Panc1 (cell line): ENCODE data around the gene RAP1GAP2. TPM values are rescaled to one million over a fixed set of nuclear protein-coding genes. Genes with fewer than 3 reads are reported as not detected.

Experiments used
- ATAC-seq: fragments of 200-7000 bp; cut with Tn5 transposase; 2 replicates; pipeline ENCODE4 v1.9.1; 2020; ENCODE audit warnings: mild to moderate bottlenecking, moderate library complexity
- BruUV-seq: library from RNA; stranded (reverse); fragments of 400-500 nt; replicated peaks from 2 replicates; lab custom pipeline; 2021; lab: Mats Ljungman, UMichigan
- CTCF ChIA-PET: fragments of 300-600 bp; sonication (Branson Sonifier 250); formaldehyde crosslinking; loops from one replicate; lab custom pipeline; 2022; ENCODE audit warnings: antibody characterized with exemption; lab: Charles Lee
- POLR2A ChIA-PET: fragments of 300-600 bp; sonication (Branson Sonifier 250); formaldehyde crosslinking; loops from one replicate; lab custom pipeline; 2022; ENCODE audit warnings: antibody characterized with exemption; lab: Charles Lee
- DNase-seq: peaks from one replicate; pipeline ENCODE4 v3.0.0-alpha.2; 2010; ENCODE audit warnings: low read depth, low spot score
- H3K27ac ChIP-seq: 2 replicates; pipeline ENCODE4 v1.5.1; 2011; ENCODE audit warnings: mild to moderate bottlenecking, low read length, inconsistent platforms
- H3K27me3 ChIP-seq: fragments of 200-500 bp; sonication (Bioruptor generic); 2 replicates; pipeline ENCODE4 v1.6.0; 2014; ENCODE audit warnings: low read length, inconsistent platforms; ENCODE audit not compliant: control insufficient read depth, insufficient read depth
- H3K36me3 ChIP-seq: fragments of 200-500 bp; sonication (Bioruptor generic); 2 replicates; pipeline ENCODE4 v1.5.1; 2014; ENCODE audit warnings: inconsistent platforms, mild to moderate bottlenecking, low read length, moderate library complexity; ENCODE audit not compliant: control insufficient read depth, insufficient read depth
- H3K4me1 ChIP-seq: 2 replicates; pipeline ENCODE4 v1.5.1; 2011; ENCODE audit warnings: inconsistent platforms, mild to moderate bottlenecking, low read length, moderate library complexity; ENCODE audit not compliant: control insufficient read depth, insufficient read depth
- H3K4me3 ChIP-seq, 2 experiments: 2 replicates each; pipeline ENCODE4 v1.5.1; 2011 to 2012; ENCODE audit warnings: low read depth in 2 of 2, low read length in 2 of 2, mild to moderate bottlenecking in 2 of 2, inconsistent platforms in 1 of 2, moderate library complexity in 1 of 2
- H3K9me3 ChIP-seq: fragments of 200-500 bp; sonication (Bioruptor generic); 2 replicates; pipeline ENCODE4 v1.5.1; 2014; ENCODE audit warnings: low read depth, mild to moderate bottlenecking, inconsistent platforms, low read length, moderate library complexity; ENCODE audit not compliant: control insufficient read depth, insufficient read depth
- CTCF ChIP-seq: fragments of 450-650 bp; IDR thresholded peaks from 2 replicates; pipeline ENCODE4 v1.5.1; 2017; ENCODE audit warnings: mild to moderate bottlenecking
- POLR2AphosphoS5 ChIP-seq: IDR thresholded peaks from 2 replicates; pipeline ENCODE4 v1.6.1; 2012; ENCODE audit warnings: mild to moderate bottlenecking, low read depth, low read length, moderate library complexity
- REST ChIP-seq, 2 experiments: IDR thresholded peaks; 2 replicates each; pipeline ENCODE4 v1.6.1; 2011 to 2012; ENCODE audit warnings: low read depth in 2 of 2, control low read depth in 1 of 2, low read length in 1 of 2, mild to moderate bottlenecking in 1 of 2, moderate library complexity in 1 of 2; ENCODE audit not compliant: insufficient read depth in 1 of 2
- SIN3A ChIP-seq: IDR thresholded peaks from 2 replicates; pipeline ENCODE4 v1.6.1; 2012; ENCODE audit warnings: low read depth, mild to moderate bottlenecking, low read length, moderate library complexity, borderline replicate concordance; ENCODE audit not compliant: insufficient read depth
- TCF7L2 ChIP-seq: IDR thresholded peaks from 2 replicates; pipeline ENCODE4 v1.6.1; 2011; ENCODE audit warnings: mild to moderate bottlenecking, low read depth, low read length, inconsistent platforms
- in situ Hi-C: cut with HindIII; loops from 2 replicates; pipeline ENCODE4 v1.10.0; 2016; ENCODE audit warnings: low sequenced_read_pairs, low pct_unique_long_range_greater_than_20kb
- intact Hi-C: fragments of 100-400 bp; cut with micrococcal nuclease; formaldehyde crosslinking; loops from one replicate; pipeline ENCODE4 v1.10.0; 2022; ENCODE audit not compliant: unreplicated experiment
- total RNA-seq: library from RNA; stranded (reverse); gene quantifications from one replicate; pipeline ENCODE4 v1.2.1, GENCODE V29; 2021; ENCODE audit not compliant: unreplicated experiment

RAP1GAP2 gene
- total RNA-seq, 1 experiment from 2014 or later: 10.0 TPM

- POLR2A ChIA-PET: no interaction called here
- DNase-seq (no peak), ATAC-seq (no peak; the same call in 1 of the 2 replicates)
- in situ Hi-C loops: no loop called here
- CTCF ChIA-PET: no interaction called here
- no TSS peak for BruUV-seq
- no peaks in the 10 kb centered on the region for H3K36me3 ChIP-seq
- TF ChIP-seq TCF7L2 (no peak), REST (IDR thresholded peaks at IDR 0.05; ENCODE audit: insufficient read depth in 1 of 2, low read depth in 2 of 2, low read length in 1 of 2) (no peak), POLR2AphosphoS5 (no peak)
- no peaks in the 10 kb centered on the region for H3K27me3 ChIP-seq
- no peaks in the 10 kb centered on the region for H3K4me1 ChIP-seq
- intact Hi-C loops: no loop called here
- no peaks in the 10 kb centered on the region for H3K9me3 ChIP-seq
- H3K27ac ChIP-seq: no peak overlapping the region
- no peak overlapping the region for H3K4me3 ChIP-seq
Observed at GRCh38 chr17:2797637-2798036, 1.4 kb downstream of the RAP1GAP2 start.

- H3K27me3 ChIP-seq: no peaks in the 10 kb centered on the region
- DNase-seq (no peak), ATAC-seq (no peak)
- BruUV-seq: no TSS peak
- in situ Hi-C loops: no loop called here
- ChIA-PET CTCF (no interaction called here), POLR2A (no interaction called here)
- no peaks in the 10 kb centered on the region for H3K9me3 ChIP-seq
- intact Hi-C loops: no loop called here
- H3K4me1 ChIP-seq: no peaks in the 10 kb centered on the region
- no peak overlapping the region for H3K27ac ChIP-seq
- H3K36me3 ChIP-seq: no peaks in the 10 kb centered on the region
- no peak for TF ChIP-seq CTCF
- no peak for TF ChIP-seq POLR2AphosphoS5
- no peak for TF ChIP-seq TCF7L2
- no peak for TF ChIP-seq SIN3A
- no peak for TF ChIP-seq REST (IDR thresholded peaks at IDR 0.05; ENCODE audit: insufficient read depth in 1 of 2, low read depth in 2 of 2, low read length in 1 of 2)
- no peak overlapping the region for H3K4me3 ChIP-seq
Observed at GRCh38 chr17:2798188-2798587, 1.9 kb downstream of the RAP1GAP2 start.
